Measurements from ENCODE around the gene CCDC188.
A peak's percentile ranks its signal among the peaks of the same experiment; 100 is the strongest.

Gene CCDC188

DNA sequence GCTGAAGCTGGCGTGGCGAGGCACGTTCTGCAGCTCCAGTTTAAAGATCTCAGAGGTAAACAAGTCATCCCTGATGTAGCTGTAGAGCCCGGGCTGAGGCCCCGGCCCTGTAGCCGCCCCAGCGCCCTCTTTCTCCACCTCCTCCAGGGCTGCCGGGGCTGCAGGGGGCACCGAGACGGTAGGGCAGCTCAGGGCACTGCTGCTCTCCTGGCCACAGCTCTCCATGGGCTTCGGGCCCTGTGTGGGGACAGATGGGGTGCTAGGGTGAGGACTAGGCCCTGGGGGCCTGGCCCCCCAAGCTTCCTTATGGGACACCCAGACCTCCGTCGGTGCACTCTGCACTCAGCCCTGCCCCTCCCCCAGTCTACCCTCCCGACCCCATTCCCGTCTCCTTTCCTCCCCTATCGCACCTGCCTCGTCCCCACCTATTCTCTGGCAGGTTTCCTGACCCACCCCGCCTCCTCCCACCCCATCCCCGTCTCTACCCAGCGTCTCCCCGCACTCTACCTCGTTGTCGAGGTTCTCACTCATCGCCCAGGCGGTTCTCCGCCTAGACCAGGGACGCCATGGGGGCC, 34.4 kb downstream of the CCDC188 start:
- no peak for DNase-seq

DNA sequence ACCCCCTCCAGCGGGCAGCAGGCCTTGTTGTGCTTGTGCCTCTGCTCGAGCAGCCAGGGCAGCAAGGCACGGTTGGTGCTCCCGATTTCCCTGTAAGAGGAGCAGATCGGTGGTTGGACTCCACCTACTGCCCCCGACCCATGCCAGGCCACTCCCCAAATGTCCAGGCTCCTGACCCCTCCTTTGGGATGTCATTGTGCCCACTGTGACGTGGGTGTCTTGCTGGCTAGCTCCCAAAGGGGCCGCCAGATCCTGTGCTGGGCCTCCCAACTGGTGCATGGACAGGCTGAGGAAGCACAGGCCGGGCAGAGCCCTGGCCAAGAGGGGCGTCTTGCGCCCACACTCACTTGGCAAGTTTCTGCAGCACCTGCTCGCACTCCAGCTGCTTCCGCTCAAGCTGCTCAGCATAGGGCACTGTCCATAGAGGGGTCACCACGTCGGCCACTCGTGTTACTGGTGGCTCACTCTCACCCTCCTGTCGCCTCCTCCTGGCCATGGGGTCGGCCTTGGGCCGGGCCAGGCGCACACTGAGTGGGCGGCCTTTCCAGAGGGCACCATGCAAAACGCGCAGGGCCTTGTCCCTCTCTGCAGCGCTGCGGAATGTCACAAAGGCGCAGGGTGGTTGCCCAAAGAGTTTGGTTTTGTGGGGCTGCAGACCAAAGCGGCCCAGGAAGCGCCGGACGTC, 35.0 kb downstream of the CCDC188 start, which contains the start of gene RANBP1:
TSS of gene RANBP1 (plus strand) at position 414 of the 685 bp plus-strand sequence. CDS start at position 495, 81 bp downstream.
- DNase-seq, result no peak

DNA sequence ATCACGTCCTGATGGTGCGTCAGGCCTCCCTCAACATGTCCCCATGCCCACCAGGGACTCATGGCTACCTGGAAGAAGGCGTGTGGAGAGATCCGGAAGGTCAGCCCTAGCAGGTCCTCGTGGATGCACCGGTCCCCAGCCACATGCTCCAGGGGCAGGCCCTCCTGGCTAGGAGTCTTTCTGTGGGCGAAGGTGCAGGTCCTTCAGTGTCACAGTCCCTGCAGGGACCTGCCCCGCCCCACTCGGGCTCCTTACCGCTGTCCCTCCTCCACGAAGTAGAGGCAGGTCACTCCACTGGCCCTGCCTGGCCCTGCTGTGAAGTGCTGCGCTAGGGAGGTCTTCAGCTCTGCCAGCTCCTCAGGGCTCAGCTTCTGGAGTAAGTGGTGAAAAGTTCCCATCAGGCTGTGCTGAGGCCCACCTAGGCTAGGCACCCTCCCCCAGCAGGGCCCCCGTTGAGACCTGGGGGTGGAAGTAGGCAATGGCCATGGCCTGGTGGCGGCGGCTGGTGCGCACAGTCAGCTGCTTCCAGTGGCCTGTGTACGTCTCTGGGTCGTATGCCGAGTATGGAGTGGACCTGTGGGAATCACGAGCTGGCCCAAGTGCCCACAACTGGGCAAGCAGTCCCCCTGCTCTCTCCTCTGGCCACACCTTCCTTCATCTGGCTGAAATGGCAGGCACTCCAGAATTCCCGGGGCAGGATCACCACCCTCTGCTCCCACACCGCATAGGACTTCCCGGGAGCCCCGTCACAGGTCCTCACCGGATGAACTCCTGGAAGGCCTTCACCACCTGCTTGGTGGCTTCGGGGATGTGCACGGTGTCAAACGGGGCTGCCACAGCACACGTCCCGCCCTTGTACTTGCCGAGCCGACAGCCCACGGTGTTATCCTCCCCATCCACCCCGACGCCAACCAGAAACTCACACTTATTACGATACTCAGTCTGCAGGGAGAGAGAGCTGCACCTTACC, 36.1 kb downstream of the CCDC188 start:
- DNase-seq, result no peak

DNA sequence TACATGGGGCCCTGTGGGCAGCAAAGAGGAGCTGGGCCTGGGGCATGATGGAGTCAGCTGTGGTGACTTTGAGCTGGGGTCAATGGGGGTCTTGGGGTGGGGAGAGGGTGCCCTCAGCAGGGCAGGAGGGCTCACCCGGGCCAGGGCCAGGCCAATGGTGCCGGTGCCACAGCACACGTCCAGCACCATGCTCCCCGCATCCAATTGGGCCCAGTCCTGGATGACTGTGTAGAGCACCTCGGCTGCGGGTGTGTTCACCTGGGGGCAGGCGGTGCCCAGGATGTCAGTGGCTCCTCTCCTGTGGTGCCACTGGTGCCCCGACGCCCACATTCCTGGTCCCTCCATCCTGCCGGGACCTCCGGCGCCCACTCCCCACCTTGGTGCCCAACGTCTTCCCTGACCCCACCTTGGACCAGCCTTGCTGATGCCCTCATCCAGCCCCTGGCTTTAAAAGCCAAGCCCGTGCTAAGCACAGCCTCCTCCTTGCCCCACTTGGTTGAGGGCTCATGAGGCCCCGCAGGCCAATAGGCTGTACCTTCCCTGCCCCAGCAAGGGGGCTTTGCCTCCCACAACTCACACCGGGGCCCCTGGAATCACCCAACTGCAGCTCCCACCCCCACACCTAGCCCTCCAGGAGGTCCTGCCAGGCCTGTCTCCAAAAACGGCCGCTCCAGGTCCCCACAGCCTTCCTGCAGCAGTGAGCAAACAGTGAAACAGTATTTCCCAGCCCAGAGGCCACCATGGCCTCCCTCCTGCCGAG, 37.1 kb downstream of the CCDC188 start:
- no peak for DNase-seq

DNA sequence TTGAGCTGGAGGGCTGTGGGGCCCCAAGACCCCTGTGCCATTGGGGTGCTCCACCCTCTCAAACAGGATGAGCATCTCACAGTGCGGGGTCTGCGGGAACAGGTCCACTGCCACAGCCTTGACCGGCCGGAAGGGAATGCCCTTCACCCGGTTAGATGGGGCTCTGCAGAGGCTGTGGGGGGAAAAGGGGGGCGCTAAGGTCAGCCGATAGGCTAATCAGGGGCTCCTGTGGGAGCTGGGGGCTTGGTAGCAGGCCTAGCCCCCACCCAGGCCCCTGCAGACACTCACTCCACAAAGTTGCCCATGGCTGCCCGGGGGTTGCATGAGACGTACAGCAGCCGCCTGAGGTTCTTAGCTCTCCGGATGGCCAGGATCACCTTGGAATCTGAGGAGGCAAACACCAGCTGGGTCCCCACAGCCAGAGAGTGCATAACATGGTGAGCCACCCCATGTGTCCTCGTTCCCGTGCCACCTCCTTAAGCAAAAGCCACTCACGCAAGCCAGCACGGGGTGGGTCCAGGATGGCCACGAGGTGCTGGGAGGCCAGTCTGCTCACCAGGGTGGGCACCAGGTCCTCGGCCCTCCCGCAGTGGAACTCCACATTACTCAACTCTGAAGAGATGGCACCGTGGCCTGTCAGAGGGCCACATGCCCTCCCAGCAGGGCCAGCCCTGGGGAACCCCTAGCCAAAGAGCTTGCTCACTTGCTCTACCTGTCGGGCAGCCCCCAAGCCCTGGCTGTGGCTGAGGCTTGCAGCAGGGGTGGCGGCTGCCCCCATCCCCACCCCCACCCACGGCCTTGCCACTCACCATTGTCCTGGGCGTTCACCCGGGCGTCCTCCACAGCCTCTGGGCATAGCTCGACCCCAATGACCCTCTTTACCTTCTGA, 38.0 kb downstream of the CCDC188 start:
- no peak for DNase-seq

DNA sequence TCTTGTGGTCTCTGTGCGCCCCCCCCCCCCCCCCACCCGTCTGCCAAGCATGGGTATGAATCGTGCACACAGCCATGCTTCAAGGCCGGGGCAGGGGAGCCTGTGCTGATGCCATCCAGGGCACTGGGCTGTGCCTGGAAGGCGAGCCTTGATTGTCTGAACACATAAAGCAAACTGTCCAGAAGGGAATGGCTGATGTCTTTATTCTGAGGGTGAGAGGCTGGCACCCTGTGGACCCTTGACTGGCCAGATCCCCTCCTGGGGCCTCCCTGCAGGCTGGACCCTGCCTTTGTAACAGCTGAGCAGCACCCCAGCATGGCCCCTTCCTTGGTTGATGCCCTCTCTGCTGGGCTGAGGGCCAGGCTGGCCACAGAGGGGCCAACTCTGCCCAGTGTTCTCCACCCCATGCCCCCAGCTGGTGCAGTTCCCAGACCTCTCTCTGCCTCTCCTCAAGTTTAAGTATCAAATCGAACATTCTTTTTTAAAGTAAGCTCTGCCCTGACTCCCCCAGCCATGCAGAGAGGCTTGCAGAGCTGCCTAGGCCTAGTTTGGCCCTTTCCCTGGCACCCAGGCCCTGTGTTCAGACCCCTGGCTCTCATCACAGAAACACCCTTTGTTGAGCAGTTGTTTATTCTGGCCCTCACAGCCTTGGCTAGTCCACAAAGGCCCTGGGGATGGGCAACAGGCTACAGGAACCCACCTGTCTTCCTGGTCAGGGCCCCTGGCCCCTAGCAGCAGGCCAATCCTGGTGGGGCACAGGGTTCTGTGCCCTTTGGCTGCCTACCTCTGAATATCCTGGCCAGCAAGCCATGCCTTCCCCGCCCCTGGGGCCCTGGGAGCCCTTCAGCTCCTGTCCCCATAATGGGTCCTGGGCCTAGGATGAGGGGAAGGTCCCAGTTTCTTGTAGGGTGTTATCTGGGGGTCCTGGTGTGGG, 38.9 kb downstream of the CCDC188 start:
- DNase-seq, result no peak

DNA sequence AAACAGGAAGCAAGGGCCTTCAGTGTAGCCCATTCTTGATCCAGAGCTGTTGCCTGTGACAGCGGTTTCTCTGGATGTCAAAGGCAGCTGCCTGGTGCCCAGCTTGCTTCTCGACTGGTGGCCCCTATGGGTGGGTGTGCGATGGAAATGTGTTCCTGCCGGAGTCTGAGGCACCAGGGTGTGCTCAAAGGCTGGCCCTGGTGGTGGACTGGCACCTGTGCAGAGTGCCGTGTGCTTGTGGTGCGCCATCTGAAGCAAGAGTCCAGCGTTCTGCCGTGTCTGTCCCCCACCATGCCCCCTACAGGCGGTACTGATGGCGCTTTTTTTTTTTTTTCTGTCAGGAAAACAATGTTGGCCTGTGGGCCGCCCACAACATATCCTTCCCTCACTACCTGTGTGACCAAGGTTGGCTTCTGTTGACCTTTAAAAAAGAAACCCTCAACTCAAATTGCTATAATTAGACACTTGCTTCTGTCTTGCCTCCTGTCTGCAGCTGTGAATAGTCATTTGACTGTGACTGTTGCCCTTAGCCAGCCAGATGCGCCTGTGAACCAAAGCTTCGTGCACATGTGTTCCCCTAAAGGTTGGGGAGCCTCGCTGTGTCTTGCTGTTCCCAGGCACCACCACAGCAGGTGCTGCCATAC, 39.7 kb downstream of the CCDC188 start:
- DNase-seq, result peak; percentile 25

DNA sequence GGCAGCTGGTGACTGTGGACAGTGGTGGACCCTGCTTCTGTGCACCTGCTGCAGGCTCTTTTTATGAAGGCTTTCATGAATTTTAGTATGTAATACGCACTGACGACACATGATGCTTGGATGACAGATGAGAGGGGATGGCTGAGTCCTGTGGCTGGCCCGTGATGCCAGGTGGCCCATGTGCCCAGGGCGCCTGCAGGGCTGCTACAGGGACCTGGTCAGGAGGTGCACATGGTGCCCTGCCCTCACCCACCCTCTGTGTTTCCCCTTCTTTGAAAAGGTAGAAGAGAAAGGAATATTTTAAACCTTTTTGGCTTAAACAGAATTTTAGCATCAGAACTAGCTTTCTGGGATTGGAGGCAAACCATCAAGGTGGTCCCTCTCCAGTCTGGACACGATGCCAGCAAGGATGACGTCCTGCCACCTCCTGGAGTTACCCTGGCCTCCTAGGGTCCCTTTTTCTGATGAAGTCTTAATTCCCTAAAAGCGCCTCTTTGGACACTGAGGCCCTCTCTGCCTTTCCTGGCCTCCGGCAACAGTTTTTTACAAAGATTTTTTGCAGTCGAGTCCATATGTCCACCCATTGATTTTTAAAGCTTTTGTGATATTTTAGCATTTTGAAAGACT, 40.4 kb downstream of the CCDC188 start:
- no peak for DNase-seq

DNA sequence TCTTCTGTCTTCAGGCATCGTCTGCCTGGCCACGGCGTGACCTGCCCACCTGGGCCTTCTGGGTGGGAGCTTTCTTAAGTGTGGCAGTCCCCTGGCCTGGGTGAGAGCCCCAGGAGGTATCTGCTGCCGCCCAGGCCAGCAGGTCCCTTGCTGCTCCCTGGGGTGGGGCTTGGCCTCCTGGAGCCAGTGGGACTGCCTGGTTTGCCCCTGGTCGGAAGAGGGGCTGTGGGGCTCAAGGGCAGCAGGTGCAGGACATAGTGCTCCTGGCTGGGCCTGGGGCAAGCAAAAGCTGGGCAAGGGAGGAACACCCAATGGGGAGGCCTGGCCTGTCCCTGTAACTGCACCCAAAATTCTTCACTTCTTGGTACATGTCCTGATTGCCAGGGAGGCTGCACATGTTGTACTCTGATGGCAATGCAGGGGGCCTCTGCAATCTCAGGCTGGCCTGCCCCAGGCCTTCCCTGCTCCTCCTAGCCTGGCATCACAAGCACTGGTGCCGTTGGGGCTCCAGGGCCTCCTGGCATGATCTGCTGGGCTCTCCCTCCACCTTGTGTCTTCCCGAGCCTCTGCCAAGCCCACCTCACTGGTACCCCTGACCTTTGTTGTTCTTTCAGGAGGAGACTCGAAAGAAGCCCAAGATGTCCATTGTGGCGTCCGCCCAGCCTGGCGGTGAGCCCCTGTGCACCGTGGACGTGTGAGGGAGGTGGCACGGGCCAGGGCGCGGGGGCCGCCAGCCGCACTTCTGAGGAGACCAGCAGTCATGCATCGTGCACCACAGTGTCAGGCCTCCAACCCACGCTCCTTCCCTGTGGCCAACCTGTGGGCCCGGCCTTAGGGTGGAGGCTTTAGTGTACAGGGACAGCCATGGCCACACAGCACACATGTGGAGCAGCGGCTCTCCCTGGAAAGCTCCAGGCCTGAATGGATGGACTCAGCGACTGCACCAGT, 41.2 kb downstream of the CCDC188 start:
- DNase-seq, result no peak

DNA sequence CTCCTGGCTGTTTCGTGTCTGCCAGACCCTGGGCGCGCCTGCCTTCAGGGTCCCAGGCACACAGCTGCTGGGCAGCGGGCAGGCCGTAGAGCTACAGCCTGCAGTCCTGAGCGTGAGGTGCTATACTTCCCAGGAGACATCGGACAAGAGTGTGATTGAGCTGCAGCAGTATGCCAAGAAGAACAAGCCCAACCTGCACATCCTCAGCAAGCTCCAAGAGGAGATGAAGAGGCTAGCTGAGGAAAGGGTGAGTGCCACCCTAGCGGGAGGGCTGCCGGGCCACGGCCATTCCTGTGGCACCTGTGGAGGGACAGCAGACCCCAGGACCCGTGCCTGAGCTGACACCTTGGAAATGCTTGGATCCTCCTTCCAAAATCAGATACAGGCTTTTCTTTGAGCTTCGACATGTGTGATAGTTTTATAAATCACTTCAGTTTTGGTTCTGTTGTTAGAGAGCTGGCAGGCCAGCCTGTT, 42.1 kb downstream of the CCDC188 start:
- no peak for DNase-seq

DNA sequence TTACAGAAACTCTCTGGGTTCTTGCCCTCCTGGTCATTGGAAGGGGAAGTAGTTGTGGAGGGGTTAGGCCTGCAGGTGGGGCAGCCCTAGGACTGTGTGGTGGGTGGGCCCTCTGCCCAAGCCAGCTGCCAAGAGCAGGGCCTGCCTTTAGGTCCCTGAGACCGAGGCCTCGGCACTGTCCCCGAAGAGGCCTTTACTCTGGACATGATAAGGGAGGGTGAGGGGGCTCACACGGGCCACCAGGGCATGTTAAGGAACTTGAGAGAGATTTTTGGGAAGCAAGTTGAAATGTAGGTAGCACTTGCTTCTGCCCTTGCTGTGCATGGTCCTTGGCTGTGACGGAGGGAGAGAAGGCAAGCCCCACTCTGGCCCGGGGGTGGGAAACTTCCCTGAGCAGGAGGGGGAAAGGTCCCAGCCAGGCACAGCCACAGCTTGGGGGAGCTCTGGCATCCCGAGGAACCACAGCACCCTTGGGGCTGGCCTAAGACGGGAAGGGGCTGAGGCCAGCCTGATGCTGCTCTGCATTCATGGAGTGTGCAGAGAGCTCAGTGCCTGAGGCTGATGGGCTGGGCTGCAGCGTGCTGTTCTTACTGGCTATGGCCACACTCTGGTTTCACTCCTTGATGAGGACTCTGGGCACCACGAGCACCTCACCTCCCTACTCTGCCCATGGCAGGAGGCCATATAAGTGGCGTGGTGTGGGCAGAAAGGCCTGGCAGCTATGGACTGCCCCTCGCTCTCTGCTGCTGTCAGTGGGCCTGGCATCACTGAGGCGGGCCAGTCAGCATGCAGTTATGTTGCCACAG, 42.7 kb downstream of the CCDC188 start:
- DNase-seq, result no peak

DNA sequence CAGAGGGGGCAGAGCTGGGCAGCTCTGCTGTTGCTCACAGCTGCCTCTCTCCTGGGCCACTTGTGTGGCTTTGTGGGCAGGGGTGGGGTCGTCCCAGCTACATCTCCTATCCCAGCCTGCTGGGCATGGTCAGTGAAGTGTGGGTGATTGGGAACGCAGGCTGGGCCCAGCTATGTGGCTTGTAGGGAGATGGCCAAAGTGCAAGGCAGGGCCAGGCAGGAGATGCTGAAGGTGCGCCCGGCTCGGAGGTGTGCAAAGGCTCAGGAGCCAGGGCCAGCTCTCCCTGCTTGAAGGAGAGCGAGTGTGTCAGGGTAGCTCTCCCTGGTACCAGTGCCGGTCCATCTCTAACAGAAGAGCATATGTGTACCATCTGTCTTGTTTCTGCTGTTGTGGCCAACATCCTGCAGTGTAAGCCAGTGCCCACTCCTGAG, 43.4 kb downstream of the CCDC188 start:
- DNase-seq, result no peak

DNA sequence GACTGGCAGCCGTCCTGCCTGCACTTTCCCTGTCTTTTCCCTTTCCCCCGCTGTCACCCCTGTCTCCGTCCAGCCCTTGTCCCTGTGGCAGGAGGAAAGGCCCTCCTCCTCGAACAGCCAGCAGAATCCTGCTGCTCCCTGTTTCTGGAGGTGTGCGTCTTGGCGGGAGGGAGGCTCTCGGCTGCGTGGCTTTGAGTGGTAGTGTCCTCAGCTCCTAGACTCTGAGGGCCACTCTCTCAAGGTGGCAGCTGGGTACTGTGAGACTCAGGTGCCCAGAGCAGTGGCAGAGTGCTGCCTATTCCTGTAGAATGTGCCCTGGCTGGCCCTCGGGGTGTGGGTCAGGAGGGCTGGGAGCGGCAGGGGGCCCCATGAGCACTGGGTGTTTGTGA, 44.0 kb downstream of the CCDC188 start:
- no peak for DNase-seq

DNA sequence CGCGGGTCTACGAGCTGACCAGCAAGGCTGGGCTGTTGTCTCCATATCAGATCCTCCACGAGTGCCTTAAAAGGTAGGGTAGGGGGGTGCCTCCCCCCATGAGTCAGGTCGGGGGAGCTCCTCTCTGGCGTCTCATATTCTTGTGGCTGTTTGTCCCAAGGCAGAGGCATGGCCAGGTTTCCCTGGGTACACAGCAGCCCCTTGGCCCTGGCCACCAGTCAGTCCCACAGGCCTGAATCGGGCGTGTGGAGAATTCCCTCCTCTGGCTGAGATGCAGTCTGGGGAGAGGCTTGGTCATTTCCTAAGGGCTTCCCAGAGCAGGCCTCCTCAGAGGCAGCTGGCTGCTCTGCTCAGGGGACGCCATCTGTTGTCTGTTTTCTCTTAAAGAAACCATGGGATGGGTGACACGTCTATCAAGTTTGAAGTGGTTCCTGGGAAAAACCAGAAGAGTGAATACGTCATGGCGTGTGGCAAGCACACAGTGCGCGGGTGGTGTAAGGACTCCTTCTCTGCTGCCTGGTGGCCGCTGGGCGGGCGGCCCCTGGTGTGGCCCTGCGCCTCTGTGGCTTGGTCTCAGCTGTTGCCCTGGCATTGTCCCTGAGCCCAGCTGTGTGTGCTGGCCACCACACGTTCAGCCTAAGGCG, 44.5 kb downstream of the CCDC188 start:
- no peak for DNase-seq

DNA sequence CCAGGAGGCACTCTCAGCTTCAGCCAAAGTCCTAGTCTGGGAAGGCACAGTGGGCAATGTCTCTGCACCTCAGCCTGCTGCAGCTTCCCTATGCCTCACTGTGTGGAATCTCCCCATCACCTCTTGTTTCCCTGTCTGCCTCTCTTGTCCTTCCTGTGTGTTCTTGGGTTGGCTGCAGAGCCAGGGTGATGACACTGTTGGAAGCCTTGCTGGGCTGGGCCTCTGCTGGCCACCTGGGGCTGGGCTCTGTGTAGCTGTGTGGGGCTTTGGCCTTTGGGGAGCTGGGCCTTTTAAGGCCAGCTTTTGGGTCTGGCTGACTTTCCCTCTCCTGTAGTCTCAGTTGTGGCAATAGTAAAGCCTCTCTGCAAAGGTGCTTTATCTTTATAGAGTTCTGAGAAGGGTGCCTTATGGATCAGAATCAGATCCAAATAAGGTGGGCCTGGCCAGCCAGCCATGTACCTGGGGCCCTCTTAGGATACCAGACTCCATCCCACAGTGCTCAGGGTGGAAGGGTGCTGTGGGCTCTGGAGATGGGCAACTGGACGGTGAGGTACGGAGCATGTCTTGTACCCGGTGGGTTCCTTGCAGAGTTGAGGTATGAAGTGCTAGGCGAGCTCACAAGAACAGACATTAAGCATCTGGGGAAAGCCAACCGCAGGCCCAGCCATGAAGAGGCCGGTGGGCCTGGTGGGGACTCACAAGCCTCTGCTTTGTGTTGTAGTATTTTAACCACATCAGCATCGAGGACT, 45.2 kb downstream of the CCDC188 start:
- no peak for DNase-seq

DNA sequence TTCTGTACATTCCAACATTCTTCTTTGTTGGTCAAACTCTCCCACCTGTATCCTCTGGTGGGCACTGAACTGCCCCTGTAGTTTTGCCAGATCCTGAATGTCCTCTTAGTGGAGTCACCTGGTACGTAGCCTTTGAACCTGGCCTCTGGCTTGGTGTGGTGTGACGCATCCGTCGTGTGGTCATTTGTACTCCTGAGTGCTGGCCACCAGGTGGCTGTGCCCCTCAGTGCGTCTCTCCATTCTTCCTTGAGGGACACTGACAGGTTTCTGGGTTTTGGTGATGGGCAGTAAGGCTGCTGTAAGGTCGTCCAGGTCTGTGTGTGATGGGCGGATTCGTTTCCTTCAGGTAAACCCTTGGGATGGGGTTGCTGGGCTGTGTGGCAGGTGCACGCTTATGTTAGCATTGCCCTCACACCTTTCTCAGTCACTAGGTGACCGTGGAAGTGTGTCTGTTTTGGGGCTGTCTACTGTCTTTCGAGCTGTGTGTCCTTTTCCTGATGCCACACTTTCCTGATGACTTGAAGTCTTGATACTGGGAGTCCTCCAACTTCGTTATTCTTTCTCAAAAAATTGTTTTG, 48.6 kb downstream of the CCDC188 start:
- DNase-seq, result no peak
